Inflammatory macrophage treated with lipopolysaccharide for 1 hour (primary cell): Measurements from ENCODE around the gene FUBP3.
A peak's percentile ranks its signal among the peaks of the same experiment; 100 is the strongest.
"Not testable (repeated sequence)": the region's sequence is repeated elsewhere in the genome, so short reads cannot be mapped to it uniquely, and the experiment has no call there.

Source experiments
- DNase-seq, 2 donors: peaks; one replicate each; pipeline ENCODE4 v3.0.0-alpha.2; 2020 to 2022

The FUBP3 gene

DNA sequence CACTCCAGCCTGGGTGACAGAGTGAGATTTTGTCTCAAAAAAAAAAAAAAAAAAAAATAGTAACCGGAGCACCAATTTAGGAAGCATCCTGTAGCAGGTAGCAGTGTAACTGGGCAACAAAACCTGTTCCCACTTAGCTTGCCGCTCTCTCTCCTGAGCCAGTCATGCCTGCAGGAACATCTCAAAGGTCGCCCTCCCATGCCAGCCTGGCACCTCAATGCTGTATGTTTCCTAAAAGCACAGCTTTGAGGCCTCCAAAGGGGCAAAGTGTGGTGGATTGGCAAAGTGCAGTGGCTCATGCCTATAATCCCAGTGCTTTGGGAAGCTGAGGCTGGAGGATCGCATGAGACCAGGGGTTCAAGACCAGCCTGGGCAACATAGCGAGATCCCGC lies 22.3 kb upstream of the FUBP3 start:
- no peak for DNase-seq

GRCh38 chr9:130561056-130561455 lies 18.3 kb upstream of the FUBP3 start:
- DNase-seq, result no peak

DNA sequence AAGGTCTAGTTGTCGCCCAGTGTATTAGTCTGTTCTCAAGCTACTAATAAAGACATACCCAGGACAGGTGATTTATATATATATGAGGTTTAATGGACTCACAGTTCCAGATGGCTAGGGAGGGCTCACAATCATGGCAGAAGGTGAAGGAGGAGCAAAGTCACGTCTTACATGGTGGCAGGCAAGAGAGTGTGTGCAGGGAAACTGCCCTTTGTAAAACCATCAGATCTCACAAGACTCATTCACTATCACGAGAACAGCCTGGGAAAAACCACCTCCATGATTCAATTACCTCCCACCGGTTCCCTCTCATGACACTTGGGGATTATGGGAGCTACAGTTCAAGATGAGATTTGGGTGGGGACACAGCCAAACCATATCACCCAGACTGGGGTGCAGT lies 16.9 kb upstream of the FUBP3 start:
- DNase-seq, result not testable (repeated sequence)

DNA sequence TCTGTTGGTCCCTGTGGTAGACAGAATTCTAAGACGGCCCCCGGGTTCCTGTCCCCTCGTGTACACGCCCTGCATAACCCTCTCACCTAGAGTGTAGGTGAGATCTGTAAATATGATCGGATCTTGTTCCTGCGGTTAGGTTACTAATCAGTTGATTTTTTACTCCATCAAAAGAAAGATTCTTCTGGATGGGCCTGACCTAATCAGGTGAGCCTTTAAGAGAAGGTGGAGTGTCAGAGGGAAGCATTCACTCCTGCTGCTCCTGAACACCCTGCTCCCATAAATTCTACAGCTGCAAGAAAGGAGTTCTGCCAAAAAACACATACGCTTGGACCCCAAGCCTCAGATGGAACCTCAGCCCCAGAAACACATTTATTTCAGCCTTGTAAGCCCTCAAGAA lies 15.6 kb upstream of the FUBP3 start:
- no peak for DNase-seq

GRCh38 chr9:130565792-130566191 lies 13.6 kb upstream of the FUBP3 start:
- no peak for DNase-seq

DNA sequence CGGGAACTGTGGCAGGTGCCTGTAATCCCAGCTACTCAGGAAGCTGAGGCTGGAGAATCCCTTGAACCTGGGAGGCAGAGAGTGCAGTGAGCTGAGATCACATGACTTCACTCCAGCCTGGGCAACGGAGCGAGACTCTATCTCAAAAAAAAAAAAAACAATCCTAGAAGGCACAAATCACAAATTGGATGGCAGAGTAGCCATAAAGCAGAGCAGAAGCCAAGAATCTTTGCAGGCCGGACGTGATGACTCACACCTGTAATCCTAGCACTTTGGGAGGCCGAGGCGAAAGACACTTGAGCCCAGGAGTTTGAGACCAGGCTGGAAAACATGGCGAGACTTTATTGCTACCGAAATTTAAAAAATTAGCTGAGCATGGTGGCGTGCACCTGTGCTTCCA lies 9.2 kb upstream of the FUBP3 start:
- no peak for DNase-seq

- no peak for DNase-seq
Measured at GRCh38 chr9:130575514-130575913, 3.9 kb upstream of the FUBP3 start.

GRCh38 chr9:130576176-130576575 lies 3.2 kb upstream of the FUBP3 start:
- DNase-seq, result no peak

- DNase-seq, result peak in 1 of 2 donors; percentile 3
Measured at GRCh38 chr9:130579738-130580463, 524 bp downstream of the FUBP3 start.

GRCh38 chr9:130581766-130582165 lies 2.4 kb downstream of the FUBP3 start:
- no peak for DNase-seq

GRCh38 chr9:130583271-130583670 lies 3.9 kb downstream of the FUBP3 start:
- no peak for DNase-seq

GRCh38 chr9:130587921-130588320 lies 8.5 kb downstream of the FUBP3 start:
- DNase-seq, result no peak

- no peak for DNase-seq
Measured at GRCh38 chr9:130588416-130588815, 9.0 kb downstream of the FUBP3 start.

- DNase-seq, result no peak
Measured at GRCh38 chr9:130589754-130590153, 10.4 kb downstream of the FUBP3 start.

DNA sequence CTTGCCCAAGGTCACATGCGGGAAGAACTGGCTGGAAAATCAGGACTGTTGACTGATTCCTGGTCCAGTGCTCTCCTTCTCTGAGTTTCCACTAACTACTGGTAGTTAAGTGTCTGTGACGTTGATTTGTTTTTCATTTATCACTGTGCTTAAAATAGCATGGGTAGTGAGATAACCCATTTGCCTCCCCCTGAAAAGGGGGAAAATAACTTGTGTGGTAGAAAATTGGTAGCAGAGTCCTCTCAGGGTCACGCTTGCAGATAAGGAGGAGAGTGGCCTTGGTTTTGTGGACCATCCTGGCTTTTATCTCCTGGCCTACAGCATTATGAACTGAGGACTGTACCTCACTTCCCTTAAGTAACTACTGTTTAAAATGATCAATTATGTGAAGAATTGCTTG lies 10.9 kb downstream of the FUBP3 start:
- DNase-seq, result no peak

DNA sequence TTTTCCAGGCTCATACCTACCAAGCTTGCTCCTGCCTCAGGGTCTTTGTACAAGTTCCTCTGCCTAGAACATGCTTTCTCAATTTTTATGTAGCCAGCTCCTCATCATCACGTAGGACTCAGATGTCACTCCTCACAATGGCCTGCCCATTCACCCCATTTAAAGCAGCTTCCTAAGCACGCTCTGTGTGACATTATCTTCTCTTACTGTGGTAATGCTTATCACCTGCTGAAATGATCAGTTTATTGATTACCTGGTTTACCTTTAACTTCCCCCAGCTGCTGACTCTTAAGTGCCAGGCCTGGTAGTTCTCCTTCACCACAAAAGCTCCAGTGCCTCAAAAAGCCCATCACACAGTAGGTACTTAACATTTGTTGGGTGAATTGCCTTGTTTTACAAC lies 13.6 kb downstream of the FUBP3 start:
- no peak for DNase-seq

- no peak for DNase-seq
Measured at GRCh38 chr9:130597228-130597627, 17.9 kb downstream of the FUBP3 start.

GRCh38 chr9:130598188-130598587 lies 18.8 kb downstream of the FUBP3 start:
- no peak for DNase-seq

- no peak for DNase-seq
Measured at GRCh38 chr9:130599625-130600024, 20.2 kb downstream of the FUBP3 start.

- DNase-seq, result no peak
Measured at GRCh38 chr9:130601100-130601499, 21.7 kb downstream of the FUBP3 start.

DNA sequence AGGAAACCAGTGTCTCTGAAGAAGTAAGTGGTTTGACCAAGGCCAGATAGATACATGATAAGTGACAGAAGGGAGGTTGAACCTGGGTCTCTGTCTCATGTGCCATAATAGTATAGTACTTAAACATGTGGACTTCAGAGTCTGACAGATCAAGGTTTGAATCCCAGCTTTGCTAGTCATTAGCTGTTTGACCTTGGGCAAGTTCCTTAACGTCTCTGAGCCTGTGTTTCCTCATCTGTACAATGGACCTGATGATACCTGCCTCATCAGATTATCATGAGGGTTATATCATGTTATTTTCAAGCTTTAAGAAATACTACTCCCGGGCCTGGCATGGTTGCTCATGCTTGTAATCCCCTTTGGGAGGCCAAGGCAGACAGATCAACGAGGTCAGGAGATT lies 24.9 kb downstream of the FUBP3 start:
- DNase-seq, result no peak

- DNase-seq, result no peak
Measured at GRCh38 chr9:130606887-130607600, 27.7 kb downstream of the FUBP3 start.

GRCh38 chr9:130607640-130608420 lies 28.5 kb downstream of the FUBP3 start:
- DNase-seq, result no peak
